Stimulated activated CD4-positive, alpha-beta T cell treated with anti-CD3 and anti-CD28 coated beads, TNF-alpha, amount 100 ng/mL, for 48 hours (primary cell): ENCODE measurements around the gene HOXB3.

Source experiments
- DNase-seq, 3 donors: peaks; one replicate each; pipeline ENCODE4 v3.0.0-alpha.2; 2020; ENCODE audit warnings: low read depth in 3 of 3

The HOXB3 gene

DNA sequence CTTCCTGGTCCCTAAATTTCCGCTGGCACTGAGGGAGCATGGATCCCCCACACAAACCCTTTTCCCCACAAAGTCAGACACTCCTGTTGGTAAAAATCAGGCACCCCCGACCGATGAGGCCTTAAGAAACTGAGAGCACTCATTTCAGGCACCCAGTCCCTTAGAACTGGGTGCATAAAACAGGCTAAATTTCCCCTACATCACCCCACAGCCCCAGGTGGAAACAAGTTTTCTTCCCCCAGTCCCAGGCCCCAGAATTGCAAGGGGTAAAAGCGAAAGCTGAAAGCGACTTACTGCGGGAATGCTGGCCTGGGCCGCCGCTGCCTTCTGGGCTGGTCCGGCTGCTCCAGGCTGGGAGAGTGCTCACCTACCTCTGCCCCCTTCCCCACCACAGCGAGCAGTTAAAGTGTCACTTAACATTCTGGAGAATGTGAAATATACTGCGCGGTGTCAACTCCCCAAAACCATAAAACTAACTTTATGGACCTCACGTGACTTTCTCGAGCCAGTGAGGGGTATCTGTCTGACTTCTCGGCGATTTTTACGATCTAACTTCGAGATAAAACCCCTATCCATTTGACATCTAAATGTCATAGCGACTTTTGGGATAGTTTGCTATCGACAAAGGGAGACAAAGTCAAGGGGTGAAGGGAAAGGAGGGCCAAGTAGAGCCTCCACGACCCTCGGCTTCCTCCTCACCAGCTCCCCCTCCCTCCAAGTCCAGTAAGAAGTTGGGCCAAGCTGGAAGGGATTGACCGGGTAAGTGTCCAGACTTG lies at the start of gene HOXB3:
Gene HOXB3, minus strand, starts transcription at position 411 of the 776 bp plus-strand sequence. CDS start 37,767 bp downstream, outside the sequence.
- no peak for DNase-seq

DNA sequence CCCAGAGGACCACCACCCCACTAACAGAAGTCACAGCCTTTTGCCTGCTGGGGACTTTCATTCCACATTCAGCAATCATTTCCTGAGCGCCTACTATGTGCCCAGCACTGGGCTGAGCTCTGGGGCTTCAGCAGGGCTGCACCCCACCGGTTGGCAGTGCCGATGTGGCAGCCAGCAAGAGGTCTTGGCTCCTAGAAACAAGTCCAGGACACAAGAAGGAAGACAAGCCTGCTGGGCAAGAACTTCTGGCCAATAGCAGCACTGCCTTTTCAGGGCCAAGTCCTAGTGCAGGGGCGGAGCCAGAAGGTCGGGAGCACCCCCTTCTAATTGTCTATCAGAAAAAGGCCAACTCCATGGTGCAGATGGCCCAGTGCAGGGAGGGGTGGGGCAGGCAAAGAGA lies 49.1 kb upstream of the HOXB3 start:
- no peak for DNase-seq

DNA sequence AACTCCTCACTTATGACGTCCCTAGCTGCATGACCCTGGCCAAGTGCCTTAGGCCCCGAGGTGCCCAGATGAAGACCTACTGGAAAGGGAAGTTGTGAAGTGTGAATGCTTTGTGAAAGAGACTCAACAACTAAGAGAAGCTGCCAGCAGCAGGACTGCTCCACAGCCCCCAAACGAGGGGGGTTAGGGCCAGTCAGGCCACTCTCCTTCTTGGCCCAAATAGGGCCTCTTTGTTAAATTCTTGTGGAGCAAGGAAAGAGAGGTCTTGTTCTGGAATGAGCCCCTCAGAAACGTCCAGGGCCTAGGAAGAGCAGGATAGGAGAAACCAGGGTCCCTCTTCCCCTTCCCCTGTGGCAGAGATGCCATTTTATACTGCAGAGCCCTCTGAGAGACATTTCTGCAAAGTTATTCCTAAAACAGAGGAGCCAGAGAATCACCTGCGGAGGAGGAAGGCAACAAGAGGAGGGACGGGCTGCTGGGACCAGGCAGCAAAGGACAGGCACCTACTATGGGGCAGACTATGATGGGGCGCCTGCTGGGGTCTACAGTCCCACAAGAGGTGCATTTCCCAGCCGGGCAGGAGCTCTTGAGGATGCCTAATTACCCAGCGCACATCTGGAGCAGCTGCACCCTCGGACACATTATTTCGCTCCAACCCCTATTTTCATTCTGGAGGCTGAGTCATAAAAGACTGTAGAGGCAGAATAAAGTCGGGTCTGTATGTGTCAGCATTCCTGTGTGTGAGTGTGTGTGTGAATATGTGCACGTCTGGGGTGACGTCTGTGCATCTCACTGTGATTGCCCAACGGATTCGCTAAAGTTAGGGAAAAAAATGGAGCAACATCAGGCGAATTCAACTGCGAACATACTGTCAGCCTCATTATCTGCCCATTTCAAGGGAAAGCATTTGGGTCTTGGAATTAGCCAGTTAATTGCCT lies 47.6 kb upstream of the HOXB3 start:
- no peak for DNase-seq

DNA sequence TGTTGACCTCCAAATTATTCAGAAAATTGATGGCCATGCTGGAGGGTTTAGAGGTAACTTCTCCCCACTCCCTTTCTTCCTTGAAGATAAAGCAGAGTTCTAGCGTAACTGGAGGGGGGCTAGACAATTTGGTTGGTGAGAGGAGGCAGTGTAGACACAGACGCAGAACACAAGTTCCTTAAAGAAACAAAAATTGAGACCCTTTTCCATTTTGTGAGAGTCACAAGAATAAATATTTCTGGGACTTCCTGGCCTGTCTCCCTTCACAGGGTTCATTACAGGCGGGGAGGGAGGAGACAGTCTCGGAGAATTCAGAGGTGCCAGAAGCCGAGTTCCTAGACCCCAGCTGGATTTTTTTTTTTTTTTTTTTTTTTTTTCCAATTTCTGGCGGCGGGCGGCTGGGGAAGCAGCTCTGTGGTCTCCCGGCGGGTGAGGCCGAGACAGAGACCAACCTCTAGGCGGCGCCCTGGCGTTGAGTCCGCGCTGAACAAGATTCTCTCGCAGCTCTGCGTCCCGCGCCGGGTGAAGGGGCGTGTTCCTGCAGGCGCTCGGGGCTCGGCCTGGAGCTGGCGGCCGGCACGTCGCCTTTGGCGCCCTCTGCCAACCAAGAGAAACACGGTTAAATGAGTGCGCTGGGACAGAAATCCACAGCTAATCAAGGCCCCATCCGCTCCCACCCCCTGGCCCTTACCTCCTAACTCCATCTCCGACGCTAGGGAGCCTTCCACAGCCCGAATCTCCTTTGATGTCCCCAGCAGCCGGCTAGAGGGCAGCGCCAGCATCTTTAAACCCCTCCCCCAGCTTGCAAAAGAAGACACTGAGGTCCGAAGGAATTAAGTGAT lies 46.4 kb upstream of the HOXB3 start:
- DNase-seq: peak; percentile 58 to 80 (median 69)

DNA sequence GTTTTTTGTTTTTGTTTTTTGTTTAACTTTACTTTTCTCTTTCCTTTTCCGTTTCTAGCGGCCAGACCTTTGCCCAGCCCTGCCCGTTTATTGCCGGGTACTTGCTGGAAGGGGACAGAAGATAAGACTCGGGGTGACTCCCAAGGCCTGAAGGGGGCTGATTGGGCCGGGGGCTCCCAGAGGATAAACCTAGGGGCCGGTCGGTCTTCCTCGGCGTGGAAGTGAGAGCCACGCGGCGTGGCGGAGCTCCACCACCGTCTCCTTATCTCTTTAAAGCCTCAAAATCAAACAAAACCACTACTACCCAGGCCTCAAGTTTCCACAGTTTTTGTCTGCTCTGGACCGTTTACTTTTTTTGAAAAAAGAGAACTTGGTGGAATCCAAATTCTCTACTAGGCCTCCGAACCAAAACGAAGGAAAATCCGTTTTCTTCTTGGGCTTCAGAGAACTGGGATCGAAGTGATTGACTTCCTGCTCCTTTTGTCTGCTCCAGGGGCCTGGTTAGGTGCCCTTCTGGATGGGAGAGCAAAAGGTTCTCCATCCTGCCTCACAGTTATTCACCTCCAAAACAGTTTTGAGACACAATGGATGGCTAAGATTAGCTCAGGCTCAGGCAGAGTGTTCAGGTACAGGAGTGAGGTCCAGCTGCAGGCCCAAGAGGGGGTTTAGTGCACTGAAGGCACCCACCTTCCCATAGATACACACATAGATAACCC lies 44.6 kb upstream of the HOXB3 start:
- no peak for DNase-seq

DNA sequence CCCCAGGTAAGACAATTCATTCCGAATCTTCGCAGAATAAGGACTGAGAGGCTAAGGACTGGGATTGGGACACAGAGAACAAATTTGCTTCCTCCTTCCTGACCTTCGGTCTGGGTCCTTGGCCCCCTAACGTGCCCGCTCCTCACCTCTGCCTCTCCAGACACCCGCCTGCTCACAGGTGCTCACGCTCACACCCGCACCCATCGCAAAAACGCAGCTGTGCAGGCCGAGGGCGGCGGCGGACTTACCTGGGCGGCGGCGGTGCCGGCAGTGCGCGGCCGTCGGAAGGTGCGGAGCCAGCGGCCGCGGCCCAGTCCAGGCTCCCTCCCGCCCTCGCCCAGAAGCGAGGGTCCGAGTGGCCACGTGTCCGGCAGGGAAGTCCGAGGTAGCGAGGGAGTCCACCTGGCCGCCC lies 43.2 kb upstream of the HOXB3 start:
- DNase-seq: no peak

DNA sequence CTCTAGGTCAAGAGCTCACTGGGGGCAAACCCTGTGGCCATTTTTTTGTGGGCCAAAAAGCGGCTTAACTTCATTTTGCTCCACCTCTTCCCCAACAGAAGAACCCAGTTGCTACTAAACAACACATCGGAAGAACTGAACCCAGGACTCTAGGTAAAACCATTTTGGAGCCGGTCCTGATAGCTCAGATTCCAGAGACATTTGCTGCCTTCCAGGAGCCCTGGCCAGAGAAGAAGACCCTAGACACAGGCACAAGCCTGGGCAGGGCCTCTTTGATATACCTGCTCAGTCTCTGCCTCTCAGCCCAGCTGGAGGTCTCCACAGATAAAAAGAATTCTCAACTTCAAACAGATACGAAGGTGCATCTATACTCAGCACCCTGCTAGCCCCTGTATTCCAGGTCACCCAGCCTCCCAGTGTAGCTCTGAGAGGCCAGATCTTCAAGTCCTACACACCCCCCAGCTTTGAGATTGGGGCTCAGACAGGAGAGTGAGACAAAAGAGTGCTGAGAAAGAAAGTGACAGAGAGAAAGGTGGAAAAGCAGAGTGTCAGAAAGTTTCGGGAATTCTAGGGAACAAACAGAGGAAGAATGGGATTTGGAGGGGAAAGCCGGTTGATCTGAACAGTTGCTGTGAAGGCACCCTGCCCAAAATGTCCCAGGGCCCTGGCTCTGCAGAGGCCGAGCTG lies 42.7 kb upstream of the HOXB3 start:
- DNase-seq: no peak

DNA sequence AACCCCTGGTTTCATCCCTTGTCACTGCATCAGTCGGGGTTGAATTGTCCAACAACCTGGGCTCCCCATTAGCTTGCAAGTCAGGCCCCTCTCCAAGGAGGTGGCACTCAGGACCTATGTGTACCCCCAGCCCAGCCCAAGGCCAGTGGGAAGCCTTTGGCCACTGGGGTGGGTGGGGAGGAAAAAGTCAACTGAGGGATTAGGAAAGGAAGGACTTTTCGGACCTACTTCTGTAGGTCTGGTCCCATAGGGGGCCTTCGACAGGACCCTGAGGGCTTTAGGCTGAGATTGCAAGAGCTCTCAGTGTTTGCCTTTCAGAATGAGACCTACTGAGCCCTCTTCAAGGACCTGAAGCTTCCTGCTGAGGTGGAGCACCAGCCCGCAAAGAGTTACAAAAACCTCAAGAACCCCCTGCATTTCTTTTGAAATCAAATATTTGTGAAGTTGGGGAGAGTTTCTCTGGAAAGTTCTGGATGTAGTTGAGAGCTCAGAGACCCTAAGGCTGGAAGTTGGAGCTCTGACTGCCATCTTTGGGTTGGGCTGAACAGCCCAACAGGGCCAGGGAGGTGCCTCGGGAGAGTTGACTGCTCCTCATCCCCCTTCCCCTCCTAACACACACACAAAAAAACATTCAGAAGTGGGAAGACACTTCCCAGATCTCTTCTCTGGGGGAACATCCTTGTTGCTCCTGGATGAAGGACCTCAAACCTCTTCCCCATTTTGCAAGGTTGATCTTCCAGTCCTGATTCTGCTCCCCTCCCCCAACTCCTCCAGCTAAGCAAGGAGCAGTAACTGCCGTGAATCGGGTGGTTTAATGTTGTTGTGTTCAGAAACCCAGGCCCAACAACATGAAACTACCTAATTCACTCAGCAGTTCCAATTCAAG lies 41.9 kb upstream of the HOXB3 start:
- no peak for DNase-seq

DNA sequence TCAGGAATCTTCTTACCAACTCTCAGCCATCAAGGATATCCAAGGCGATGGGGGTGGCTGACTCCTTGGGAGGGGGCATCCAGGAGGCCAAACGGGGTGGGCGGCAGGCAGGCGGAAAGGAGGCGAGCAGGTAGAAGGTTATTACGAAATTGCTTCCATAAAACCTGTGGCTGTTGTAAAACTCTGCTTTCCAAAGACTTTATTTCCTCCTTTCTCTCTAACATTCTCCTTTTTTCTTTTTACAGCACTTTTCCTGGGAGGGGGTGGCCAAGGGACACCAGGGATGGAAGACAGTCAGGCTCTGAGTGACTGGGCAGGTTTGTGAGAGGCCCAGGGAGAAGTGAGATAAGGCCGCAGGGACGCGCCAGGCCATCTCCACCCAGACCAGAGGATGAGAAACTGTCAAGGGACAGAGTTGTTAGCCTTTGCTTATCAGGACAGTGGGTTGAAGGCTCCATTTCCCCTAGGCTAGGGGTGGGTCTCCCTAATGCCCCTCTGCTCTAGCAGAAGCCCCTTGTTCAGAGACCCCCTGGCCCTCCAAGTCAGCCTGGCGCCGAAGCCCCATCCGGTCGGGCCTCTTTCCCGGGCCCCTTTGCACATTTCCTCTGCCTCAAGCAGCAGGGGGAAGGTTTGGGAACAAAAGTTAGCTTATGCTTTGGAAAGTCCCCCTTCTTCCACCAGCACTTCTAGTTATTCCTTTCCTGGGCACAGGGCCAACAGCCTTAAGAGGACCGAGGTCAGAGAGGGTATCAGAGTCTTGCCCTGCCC lies 41.1 kb upstream of the HOXB3 start:
- DNase-seq: no peak

DNA sequence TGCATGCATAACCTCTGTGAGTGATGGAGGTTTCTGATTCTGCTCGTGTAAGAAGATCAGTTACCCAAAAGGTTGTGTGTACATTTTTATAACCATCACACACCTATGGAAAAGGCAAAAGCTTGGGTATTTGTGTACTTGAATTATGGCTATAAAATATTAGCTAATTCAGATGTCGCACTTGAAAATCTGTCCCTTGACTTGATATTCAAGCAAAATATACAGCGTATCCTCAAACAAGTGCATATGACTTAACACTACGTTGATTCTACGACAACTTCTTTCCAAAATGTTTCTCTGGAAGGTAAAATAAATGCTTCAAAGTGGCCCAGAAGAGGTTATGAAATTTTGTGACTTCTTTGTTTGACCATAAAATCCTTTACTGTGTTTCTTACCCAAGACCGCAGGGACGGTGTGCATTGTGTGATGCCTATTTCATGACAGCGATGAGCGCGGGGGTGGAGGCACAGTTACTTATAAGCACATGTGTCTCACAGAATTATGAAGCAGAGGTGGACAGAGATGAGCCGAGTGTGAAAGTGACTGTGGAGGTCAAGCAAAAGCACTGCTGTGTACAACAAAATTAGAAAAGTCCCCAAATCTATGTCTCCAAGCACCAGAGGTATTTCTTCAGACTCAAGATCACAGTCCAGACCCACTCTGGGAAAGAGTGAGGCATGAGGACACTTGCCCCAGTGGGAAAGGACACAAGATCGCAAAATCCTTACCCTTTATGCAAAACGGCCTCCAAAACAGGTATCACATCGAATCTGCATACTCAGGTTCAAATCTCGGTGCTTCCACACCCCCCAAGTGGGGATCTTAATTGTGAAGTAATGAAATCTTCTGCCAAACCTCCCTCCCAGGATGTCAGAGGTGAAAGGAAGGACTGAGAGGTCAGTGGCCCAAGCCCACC lies 40.2 kb upstream of the HOXB3 start:
- DNase-seq: no peak

DNA sequence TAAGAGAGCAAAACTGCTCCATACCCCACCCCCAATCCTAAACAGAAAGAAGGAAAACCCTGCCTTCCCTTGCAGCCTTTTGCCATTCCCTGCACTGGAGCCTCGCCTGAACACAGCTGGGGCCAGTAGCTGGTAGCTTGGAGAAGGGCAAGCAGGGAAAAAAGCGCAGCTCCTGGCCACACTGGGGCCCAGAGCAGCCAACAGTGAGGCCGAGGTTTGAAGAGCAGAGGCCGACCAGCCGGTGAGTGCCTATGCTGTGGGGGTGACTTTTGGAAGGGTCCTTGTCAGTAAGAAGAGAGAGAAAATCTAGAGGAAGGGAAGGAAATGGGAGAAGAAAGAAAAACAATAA lies 39.3 kb upstream of the HOXB3 start:
- no peak for DNase-seq

DNA sequence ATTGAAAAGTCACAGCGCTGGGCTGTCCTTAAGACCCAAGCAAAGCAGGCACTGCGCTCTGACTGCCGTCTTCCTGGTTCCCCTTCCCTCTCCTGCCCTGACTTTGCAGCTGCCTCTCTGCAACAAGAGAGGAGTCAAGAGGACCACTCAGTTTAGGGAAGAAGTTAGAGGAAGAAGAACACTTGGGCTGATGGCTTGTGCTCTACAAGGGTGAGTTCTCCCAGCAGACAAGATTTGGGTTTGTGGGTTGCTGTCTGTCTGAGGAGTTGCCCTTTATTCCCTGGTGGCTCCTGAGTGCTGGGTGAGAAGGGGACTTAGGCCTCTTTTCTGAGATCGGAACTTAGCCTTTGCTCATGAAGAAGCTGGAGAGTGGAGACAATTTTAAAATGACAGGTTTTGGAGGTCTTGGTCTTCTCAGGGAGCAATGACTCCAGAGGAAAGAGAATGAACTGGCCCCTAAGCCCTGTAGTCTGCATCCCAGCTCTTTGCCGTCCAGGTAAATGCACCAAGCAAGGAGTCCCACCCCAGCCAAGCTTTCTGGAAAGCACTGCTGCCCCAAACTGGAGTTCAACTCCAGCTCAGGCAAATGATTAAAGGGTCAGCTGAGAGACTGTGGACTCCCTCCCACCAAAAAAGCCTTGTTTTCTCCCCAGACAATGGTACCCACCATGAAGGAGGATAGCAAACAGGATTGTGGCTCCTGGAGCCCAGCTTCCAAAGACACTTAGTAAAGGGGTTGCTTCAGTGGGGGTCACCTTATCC lies 38.8 kb upstream of the HOXB3 start:
- no peak for DNase-seq

DNA sequence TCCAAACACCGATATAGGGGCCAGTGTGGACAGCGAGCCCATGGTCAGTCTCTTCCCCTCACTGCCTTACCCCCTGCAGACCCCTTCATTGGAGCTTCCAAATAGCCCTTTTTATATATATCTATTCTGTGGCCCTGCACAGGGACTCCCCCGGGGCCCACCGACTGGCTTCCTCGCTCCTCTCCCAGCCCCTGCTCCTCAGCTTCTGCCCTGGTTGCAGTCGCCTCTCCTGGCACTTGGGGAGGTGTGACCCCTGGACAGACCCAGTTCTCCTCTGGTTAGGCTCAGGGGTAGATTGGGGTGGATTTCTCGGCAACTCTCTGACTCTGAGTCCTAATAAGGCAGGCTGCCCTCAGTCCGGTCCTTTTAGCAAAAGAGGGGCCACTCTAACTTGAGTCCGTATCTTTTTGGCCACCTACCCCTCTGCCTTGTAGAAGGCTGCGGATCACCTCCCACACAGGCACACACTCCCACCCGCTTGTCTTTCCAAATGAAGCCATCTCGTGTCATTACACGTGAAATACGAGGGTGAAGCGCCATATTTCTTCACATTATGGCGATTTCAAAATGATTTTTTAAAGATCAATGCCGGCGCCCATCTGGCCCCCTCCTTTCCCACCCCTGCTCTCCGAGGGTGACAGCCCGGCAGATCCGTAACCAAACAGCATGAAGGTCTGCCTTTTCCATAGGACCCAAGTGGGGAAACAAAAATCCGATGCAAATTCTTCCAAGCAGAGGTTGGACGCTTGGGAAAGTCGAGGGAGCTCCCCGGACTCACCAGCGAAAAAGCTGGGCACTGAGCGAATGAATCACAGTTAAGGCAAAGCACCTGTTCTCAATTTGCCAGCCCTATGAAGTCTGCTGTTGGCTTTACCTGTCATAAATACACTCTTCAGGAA lies 37.8 kb upstream of the HOXB3 start:
- no peak for DNase-seq

DNA sequence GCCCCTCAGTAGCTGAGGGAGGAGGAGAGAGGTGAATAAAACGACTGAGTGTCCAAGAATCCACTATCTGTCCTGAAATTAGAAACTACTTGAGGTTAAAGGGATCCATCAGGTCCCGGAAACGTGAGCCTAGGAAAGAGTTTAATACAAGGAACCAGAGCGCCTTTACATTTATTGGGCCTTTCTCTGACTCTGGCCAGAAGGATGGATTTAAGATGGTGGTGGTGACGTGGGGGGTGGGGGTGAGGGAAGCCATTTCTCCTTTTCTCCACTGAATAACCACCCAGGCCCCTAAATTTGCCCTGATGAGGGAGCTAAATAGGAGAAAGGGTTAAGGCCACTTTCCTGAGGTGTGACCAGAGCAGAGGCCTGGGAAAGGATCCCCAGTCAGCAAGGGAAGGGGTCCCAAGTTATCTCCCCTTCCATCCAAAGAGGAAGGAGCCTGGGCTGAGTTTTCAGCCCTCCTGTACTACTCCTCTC lies 37.1 kb upstream of the HOXB3 start:
- no peak for DNase-seq

DNA sequence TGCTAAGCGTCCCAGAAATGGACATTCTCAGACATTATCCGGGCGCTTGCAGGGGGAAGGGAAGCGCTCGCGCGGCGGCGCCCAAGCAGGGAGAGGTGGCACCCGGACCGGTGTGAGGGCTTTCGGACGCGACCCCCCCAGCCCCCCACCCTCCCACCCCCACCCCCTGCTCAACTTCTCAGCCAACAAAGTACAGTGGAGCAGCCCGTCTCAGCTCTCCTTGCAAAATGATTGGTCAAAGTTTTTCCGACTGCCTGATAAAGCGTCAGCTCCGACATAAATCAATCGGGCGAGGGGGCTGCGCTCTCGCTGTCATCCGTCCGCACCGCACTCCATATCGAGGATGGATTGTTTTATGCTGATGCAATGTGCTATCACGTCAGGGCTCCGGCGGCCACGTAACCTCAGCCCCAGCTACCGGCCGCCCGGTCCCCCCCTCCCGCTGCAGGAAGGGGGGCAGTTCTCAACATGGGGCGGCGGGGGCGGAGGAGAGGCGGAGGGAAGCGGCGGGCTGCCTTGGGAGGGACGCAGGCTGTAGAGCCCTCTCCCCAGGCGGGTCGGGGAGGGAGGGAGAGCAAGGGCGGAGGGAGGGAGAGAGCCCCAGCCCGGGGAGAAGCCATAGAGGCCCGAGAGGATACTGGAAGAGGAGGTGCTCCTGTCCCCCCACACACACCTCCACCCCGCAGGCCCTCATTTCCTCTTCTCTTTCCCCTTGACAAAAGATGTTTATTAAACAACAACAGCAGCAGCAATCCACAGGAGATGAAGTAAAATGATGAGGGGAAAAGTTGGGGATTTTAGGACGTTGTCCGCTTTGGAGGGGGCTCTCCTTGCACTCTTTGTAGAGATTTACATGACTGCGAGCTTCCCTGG lies 36.4 kb upstream of the HOXB3 start, which contains the start of gene HOXB9:
Gene HOXB9, minus strand, starts transcription at position 114 of the 873 bp plus-strand sequence. Its CDS starts 89 bp downstream, at position 25.
- DNase-seq: no peak
